ENCODE measurements around the gene HLA-DMB. TPM values are rescaled to one million over a fixed set of nuclear protein-coding genes. Genes with fewer than 3 reads are reported as not detected.
A peak's percentile ranks its signal among the peaks of the same experiment; 100 is the strongest.

HLA-DMB gene
- total RNA-seq, 2 donors from 2014 or later = 7.3 to 15.2 TPM

DNA sequence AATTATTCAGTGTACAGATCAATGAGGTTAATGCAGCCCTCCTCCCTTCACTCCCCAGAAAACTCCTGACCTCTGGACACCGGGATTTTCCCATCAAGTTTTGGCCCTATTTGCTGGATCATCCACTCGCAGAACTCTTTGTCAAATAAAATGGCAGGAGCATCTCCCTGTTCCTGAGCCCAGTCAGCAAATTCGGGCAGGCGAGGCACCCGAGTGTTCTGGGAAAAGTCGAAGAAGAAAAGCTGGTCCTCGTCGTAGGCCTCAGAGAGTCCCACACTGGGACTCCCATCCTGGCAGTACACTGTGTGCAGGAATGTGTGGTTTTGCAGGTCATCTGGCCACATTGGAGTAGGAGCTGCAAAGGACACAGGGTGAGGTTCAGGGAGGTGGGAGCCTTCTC lies 9.6 kb upstream of the HLA-DMB start:
- DNase-seq (ENCODE audit: low spot score) = no peak
- TF ChIP-seq POLR2AphosphoS5 (IDR thresholded peaks at IDR 0.05) = no peak
- TF ChIP-seq POLR2A (IDR thresholded peaks at IDR 0.05) = no peak
- TF ChIP-seq, protein P1, sequence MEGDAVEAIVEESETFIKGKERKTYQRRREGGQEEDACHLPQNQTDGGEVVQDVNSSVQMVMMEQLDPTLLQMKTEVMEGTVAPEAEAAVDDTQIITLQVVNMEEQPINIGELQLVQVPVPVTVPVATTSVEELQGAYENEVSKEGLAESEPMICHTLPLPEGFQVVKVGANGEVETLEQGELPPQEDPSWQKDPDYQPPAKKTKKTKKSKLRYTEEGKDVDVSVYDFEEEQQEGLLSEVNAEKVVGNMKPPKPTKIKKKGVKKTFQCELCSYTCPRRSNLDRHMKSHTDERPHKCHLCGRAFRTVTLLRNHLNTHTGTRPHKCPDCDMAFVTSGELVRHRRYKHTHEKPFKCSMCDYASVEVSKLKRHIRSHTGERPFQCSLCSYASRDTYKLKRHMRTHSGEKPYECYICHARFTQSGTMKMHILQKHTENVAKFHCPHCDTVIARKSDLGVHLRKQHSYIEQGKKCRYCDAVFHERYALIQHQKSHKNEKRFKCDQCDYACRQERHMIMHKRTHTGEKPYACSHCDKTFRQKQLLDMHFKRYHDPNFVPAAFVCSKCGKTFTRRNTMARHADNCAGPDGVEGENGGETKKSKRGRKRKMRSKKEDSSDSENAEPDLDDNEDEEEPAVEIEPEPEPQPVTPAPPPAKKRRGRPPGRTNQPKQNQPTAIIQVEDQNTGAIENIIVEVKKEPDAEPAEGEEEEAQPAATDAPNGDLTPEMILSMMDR (IDR thresholded peaks at IDR 0.05) = no peak
- intact Hi-C loops (cut with DNase I) = no loop called here
- H3K36me3 ChIP-seq = no peaks in the 10 kb centered on the region
- WGBS = 83% methylated on average over 8 of the region's 8 CpGs
- H3K27ac ChIP-seq = no peak overlapping the region
- H3K9me3 ChIP-seq = no peaks in the 10 kb centered on the region
- H3K4me3 ChIP-seq = no peak overlapping the region
- H3K27me3 ChIP-seq (replicated peaks; ENCODE audit: insufficient read depth) = no peaks in the 10 kb centered on the region
- H3K4me1 ChIP-seq (replicated peaks) = no peaks in the 10 kb centered on the region

DNA sequence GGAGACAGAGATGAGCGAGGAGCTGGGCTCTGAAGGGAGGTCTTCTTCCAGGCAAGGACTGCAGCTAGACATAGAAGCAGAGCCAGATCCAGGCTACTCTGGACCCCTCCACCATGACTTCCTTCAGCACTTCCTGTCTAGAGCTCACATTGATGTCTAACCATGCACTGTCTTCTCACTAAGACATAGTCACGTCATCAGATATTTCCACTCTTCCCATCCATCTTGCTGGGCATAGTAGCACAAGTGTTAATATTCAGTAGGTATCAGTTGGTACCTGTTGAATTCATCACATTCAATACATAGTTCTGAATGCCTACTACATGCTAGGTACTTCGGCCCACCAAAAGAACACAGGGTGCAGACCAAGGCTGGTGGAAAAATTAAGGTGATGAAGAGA lies 9.2 kb upstream of the HLA-DMB start:
- no peak for DNase-seq (ENCODE audit: low spot score)
- Histone ChIP-seq H3K4me3 (no peak overlapping the region), H3K4me1 (replicated peaks) (no peaks in the 10 kb centered on the region), H3K27ac (no peak overlapping the region), H3K36me3 (no peaks in the 10 kb centered on the region), H3K27me3 (replicated peaks; ENCODE audit: insufficient read depth) (no peaks in the 10 kb centered on the region), H3K9me3 (no peaks in the 10 kb centered on the region)
- intact Hi-C loops (cut with DNase I) = no loop called here
- 73% methylated on average over 3 of the region's 3 CpGs for WGBS
- TF ChIP-seq POLR2A (IDR thresholded peaks at IDR 0.05) (no peak), POLR2AphosphoS5 (IDR thresholded peaks at IDR 0.05) (no peak)
- TF ChIP-seq, protein P1 (IDR thresholded peaks at IDR 0.05) = no peak

- intact Hi-C loops (cut with DNase I) = no loop called here
- Histone ChIP-seq H3K4me3 (no peak overlapping the region), H3K4me1 (replicated peaks) (no peaks in the 10 kb centered on the region), H3K27me3 (replicated peaks; ENCODE audit: insufficient read depth) (no peaks in the 10 kb centered on the region), H3K27ac (no peak overlapping the region), H3K36me3 (no peaks in the 10 kb centered on the region), H3K9me3 (no peaks in the 10 kb centered on the region)
- WGBS = 87% methylated on average over 9 of the region's 9 CpGs
- no peak for DNase-seq (ENCODE audit: low spot score)
- TF ChIP-seq, protein P1 (IDR thresholded peaks at IDR 0.05) = no peak
- TF ChIP-seq POLR2AphosphoS5 (IDR thresholded peaks at IDR 0.05) (no peak), POLR2A (IDR thresholded peaks at IDR 0.05) (no peak)
Measured at GRCh38 chr6:32949113-32949512, 8.3 kb upstream of the HLA-DMB start.

- WGBS = 54% methylated on average over 11 of the region's 11 CpGs
- H3K4me3 ChIP-seq = no peak overlapping the region
- no peaks in the 10 kb centered on the region for H3K36me3 ChIP-seq
- DNase-seq (ENCODE audit: low spot score) = peak; percentile 38
- no peaks in the 10 kb centered on the region for H3K9me3 ChIP-seq
- TF ChIP-seq POLR2A (IDR thresholded peaks at IDR 0.05) (no peak), POLR2AphosphoS5 (IDR thresholded peaks at IDR 0.05) (peak; percentile 20)
- TF ChIP-seq, protein P1 (IDR thresholded peaks at IDR 0.05) = peak in 3 of 4 experiments; percentile 31 to 64 (median 64)
- intact Hi-C loops (cut with DNase I) = no loop called here
- no peaks in the 10 kb centered on the region for H3K27me3 ChIP-seq (replicated peaks; ENCODE audit: insufficient read depth)
- no peaks in the 10 kb centered on the region for H3K4me1 ChIP-seq (replicated peaks)
- H3K27ac ChIP-seq = no peak overlapping the region
Measured at GRCh38 chr6:32947552-32948465, 7.0 kb upstream of the HLA-DMB start.

DNA sequence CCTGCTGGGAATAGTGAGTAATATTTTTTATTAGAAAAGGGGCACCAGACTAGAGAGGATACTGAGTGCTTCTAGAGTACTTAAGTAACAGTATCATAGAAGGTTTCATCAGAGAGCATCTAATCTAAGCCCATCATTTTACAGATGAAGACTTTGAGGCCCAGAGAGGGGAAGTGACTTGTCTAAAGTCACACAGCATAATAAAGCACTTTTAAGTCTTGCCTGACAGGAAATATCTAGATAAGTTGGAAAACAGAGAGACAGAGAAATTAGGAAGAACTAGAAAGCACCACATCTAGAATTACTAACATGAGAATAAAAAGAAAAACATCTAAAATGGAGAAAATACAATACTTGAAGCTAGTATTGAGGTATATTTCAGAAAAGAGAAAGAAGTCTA lies 6.1 kb upstream of the HLA-DMB start:
- Histone ChIP-seq H3K4me1 (replicated peaks) (no peaks in the 10 kb centered on the region), H3K27me3 (replicated peaks; ENCODE audit: insufficient read depth) (no peaks in the 10 kb centered on the region), H3K9me3 (no peaks in the 10 kb centered on the region), H3K27ac (no peak overlapping the region), H3K4me3 (no peak overlapping the region), H3K36me3 (no peaks in the 10 kb centered on the region)
- intact Hi-C loops (cut with DNase I) = no loop called here
- no peak for DNase-seq (ENCODE audit: low spot score)
- no peak for TF ChIP-seq POLR2A (IDR thresholded peaks at IDR 0.05)
